ENCODE data around the gene POLR2M. TPM values are rescaled to one million over a fixed set of nuclear protein-coding genes. Genes with fewer than 3 reads are reported as not detected.

The POLR2M gene
- total RNA-seq, 1 experiment from 2014 or later = 53.9 TPM

- no peaks in the 10 kb centered on the region for H3F3A ChIP-seq (ENCODE audit: insufficient read depth, low read depth)
- no peaks in the 10 kb centered on the region for H3K9me3 ChIP-seq (ENCODE audit: insufficient read depth, low read depth)
- no peak overlapping the region for H3K27ac ChIP-seq
- no peaks in the 10 kb centered on the region for H4K20me1 ChIP-seq (ENCODE audit: insufficient read depth)
- intact Hi-C loops (cut with micrococcal nuclease; ENCODE audit: unreplicated experiment) = no loop called here
- no TSS peak for BruUV-seq (replicated peaks)
- no peak overlapping the region for H2AFZ ChIP-seq
- POLR2A ChIA-PET (ENCODE audit: unreplicated experiment) = no interaction called here
- DNase-seq = no peak
- H3K9me2 ChIP-seq (ENCODE audit: insufficient read depth) = no peaks in the 10 kb centered on the region
- CTCF ChIA-PET = no interaction called here
- no peaks in the 10 kb centered on the region for H3K27me3 ChIP-seq (ENCODE audit: insufficient read depth, low read depth)
- no peaks in the 10 kb centered on the region for H3K36me3 ChIP-seq (ENCODE audit: low read depth)
- H3K79me2 ChIP-seq (ENCODE audit: low read depth) = no peaks in the 10 kb centered on the region
- no peak overlapping the region for H3K4me3 ChIP-seq
- H3K4me2 ChIP-seq = no peak overlapping the region
- H3K4me1 ChIP-seq (replicated peaks; ENCODE audit: insufficient read depth) = no peaks in the 10 kb centered on the region
- TF ChIP-seq EZH2 (IDR thresholded peaks at IDR 0.05; ENCODE audit: low read depth) (no peak), CTCF (conservative IDR thresholded peaks at IDR 0.05) (no peak)
Measured at GRCh38 chr15:57736591-57736990, 30.1 kb downstream of the POLR2M start.

- POLR2A ChIA-PET (ENCODE audit: unreplicated experiment) = no interaction called here
- no TSS peak for BruUV-seq (replicated peaks)
- no peaks in the 10 kb centered on the region for H3K36me3 ChIP-seq (ENCODE audit: low read depth)
- intact Hi-C loops (cut with micrococcal nuclease; ENCODE audit: unreplicated experiment) = no loop called here
- CTCF ChIA-PET = no interaction called here
- no peak for DNase-seq
- no peaks in the 10 kb centered on the region for H3K79me2 ChIP-seq (ENCODE audit: low read depth)
- H3K27ac ChIP-seq = no peak overlapping the region
- H3K4me3 ChIP-seq = no peak overlapping the region
- no peaks in the 10 kb centered on the region for H3K9me3 ChIP-seq (ENCODE audit: insufficient read depth, low read depth)
- no peak overlapping the region for H2AFZ ChIP-seq
- H3K27me3 ChIP-seq (ENCODE audit: insufficient read depth, low read depth) = no peaks in the 10 kb centered on the region
- TF ChIP-seq CTCF (conservative IDR thresholded peaks at IDR 0.05) (no peak), EZH2 (IDR thresholded peaks at IDR 0.05; ENCODE audit: low read depth) (no peak)
- H4K20me1 ChIP-seq (ENCODE audit: insufficient read depth) = no peaks in the 10 kb centered on the region
- no peaks in the 10 kb centered on the region for H3K4me1 ChIP-seq (replicated peaks; ENCODE audit: insufficient read depth)
- H3K4me2 ChIP-seq = no peak overlapping the region
- H3K9me2 ChIP-seq (ENCODE audit: insufficient read depth) = no peaks in the 10 kb centered on the region
- H3F3A ChIP-seq (ENCODE audit: insufficient read depth, low read depth) = no peaks in the 10 kb centered on the region
Measured at GRCh38 chr15:57738734-57739237, 32.3 kb downstream of the POLR2M start.

- H3K4me1 ChIP-seq (replicated peaks; ENCODE audit: insufficient read depth) = no peaks in the 10 kb centered on the region
- no peaks in the 10 kb centered on the region for H3K36me3 ChIP-seq (ENCODE audit: low read depth)
- H3K4me3 ChIP-seq = no peak overlapping the region
- H2AFZ ChIP-seq = no peak overlapping the region
- no peaks in the 10 kb centered on the region for H3K27me3 ChIP-seq (ENCODE audit: insufficient read depth, low read depth)
- intact Hi-C loops (cut with micrococcal nuclease; ENCODE audit: unreplicated experiment) = no loop called here
- H3F3A ChIP-seq (ENCODE audit: insufficient read depth, low read depth) = no peaks in the 10 kb centered on the region
- DNase-seq = no peak
- no peaks in the 10 kb centered on the region for H3K9me3 ChIP-seq (ENCODE audit: insufficient read depth, low read depth)
- ChIA-PET POLR2A (ENCODE audit: unreplicated experiment) (no interaction called here), CTCF (no interaction called here)
- no peak overlapping the region for H3K27ac ChIP-seq
- no TSS peak for BruUV-seq (replicated peaks)
- H4K20me1 ChIP-seq (ENCODE audit: insufficient read depth) = no peaks in the 10 kb centered on the region
- H3K4me2 ChIP-seq = no peak overlapping the region
- no peak for TF ChIP-seq EZH2 (IDR thresholded peaks at IDR 0.05; ENCODE audit: low read depth)
- TF ChIP-seq CTCF (conservative IDR thresholded peaks at IDR 0.05) = no peak
- no peaks in the 10 kb centered on the region for H3K9me2 ChIP-seq (ENCODE audit: insufficient read depth)
- H3K79me2 ChIP-seq (ENCODE audit: low read depth) = no peaks in the 10 kb centered on the region
Measured at GRCh38 chr15:57740048-57740447, 33.5 kb downstream of the POLR2M start.

Data from PC-9 (cell line).